Parathyroid adenoma (tissue), 2 donors: ENCODE results near the gene RACGAP1.

ENCODE experiments used
- H2AFZ ChIP-seq: fragments of 300-600 bp; sonication (generic); one replicate; pipeline ENCODE4 v1.7.0; 2017; ENCODE audit warnings: antibody characterized with exemption, mild to moderate bottlenecking
- H3K27ac ChIP-seq: fragments of 300-600 bp; sonication (generic); one replicate; pipeline ENCODE4 v1.7.0; 2017
- H3K27me3 ChIP-seq: fragments of 300-600 bp; sonication (generic); one replicate; pipeline ENCODE4 v1.7.0; 2017; ENCODE audit warnings: low read length; ENCODE audit not compliant: control insufficient read depth, insufficient read depth
- H3K36me3 ChIP-seq: fragments of 300-600 bp; sonication (generic); one replicate; pipeline ENCODE4 v1.7.0; 2017; ENCODE audit warnings: low read length; ENCODE audit not compliant: control insufficient read depth, insufficient read depth
- H3K4me1 ChIP-seq: fragments of 300-600 bp; sonication (generic); one replicate; pipeline ENCODE4 v1.7.0; 2017; ENCODE audit warnings: control low read depth
- H3K4me2 ChIP-seq: fragments of 300-600 bp; sonication (generic); one replicate; pipeline ENCODE4 v1.7.0; 2017; ENCODE audit warnings: low read length
- H3K4me3 ChIP-seq: fragments of 300-600 bp; sonication (generic); one replicate; pipeline ENCODE4 v1.7.0; 2017; ENCODE audit warnings: low read depth, low read length
- H3K79me2 ChIP-seq: fragments of 300-600 bp; sonication (generic); one replicate; pipeline ENCODE4 v1.7.0; 2017; ENCODE audit warnings: control low read depth
- H3K9ac ChIP-seq: fragments of 300-600 bp; sonication (generic); one replicate; pipeline ENCODE4 v1.7.0; 2017; ENCODE audit warnings: mild to moderate bottlenecking
- H3K9me3 ChIP-seq: fragments of 300-600 bp; sonication (generic); one replicate; pipeline ENCODE4 v1.7.0; 2017; ENCODE audit warnings: low read length; ENCODE audit not compliant: control insufficient read depth
- CTCF ChIP-seq: fragments of 300-600 bp; sonication (generic); IDR thresholded peaks from one replicate; pipeline ENCODE4 v1.7.0; 2017; ENCODE audit warnings: antibody characterized with exemption, mild to moderate bottlenecking
- donor health status: primary hyperparathyroidism.

RACGAP1 gene

GRCh38 chr12:49952391-49953055 is 72.8 kb downstream of the RACGAP1 start:
- H3K9me3 ChIP-seq: no peaks in the 10 kb centered on the region
- H3K27me3 ChIP-seq: no peaks in the 10 kb centered on the region
- H3K79me2 ChIP-seq: no peaks in the 10 kb centered on the region
- no peak overlapping the region for H3K9ac ChIP-seq
- no peaks in the 10 kb centered on the region for H3K36me3 ChIP-seq
- H3K27ac ChIP-seq: no peak overlapping the region
- no peak overlapping the region for H3K4me3 ChIP-seq
- peaks cover 4% of the 10 kb centered on the region for H3K4me1 ChIP-seq
- no peak overlapping the region for H2AFZ ChIP-seq
- no peak for TF ChIP-seq CTCF
- H3K4me2 ChIP-seq: no peak overlapping the region

GRCh38 chr12:49951411-49952240 is 73.7 kb downstream of the RACGAP1 start:
- Histone ChIP-seq H2AFZ (no peak overlapping the region), H3K79me2 (no peaks in the 10 kb centered on the region), H3K36me3 (no peaks in the 10 kb centered on the region), H3K27me3 (no peaks in the 10 kb centered on the region), H3K9ac (no peak overlapping the region), H3K4me1 (peaks cover 4% of the 10 kb centered on the region), H3K27ac (no peak overlapping the region), H3K9me3 (no peaks in the 10 kb centered on the region), H3K4me3 (no peak overlapping the region), H3K4me2 (no peak overlapping the region)
- no peak for TF ChIP-seq CTCF

GRCh38 chr12:49950273-49951251 is 74.7 kb downstream of the RACGAP1 start, which contains the start of gene AQP2:
AQP2 (plus strand) TSS chr12:49950737; CDS start chr12:49950831, 94 bp downstream.
- Histone ChIP-seq H3K4me2 (no peak within 1 kb of the TSS), H3K4me1 (peaks cover 11% of the 10 kb centered on the region), H3K27ac (no peak within 1 kb of the TSS), H3K27me3 (no peaks in the 10 kb centered on the region), H2AFZ (no peak within 1 kb of the TSS), H3K4me3 (no peak within 1 kb of the TSS), H3K36me3 (no peaks in the 10 kb centered on the region), H3K9me3 (no peaks in the 10 kb centered on the region), H3K79me2 (no peaks in the 10 kb centered on the region), H3K9ac (no peak within 1 kb of the TSS)
- no peak for TF ChIP-seq CTCF

GRCh38 chr12:49949866-49950265 is 75.4 kb downstream of the RACGAP1 start:
- Histone ChIP-seq H2AFZ (no peak overlapping the region), H3K27me3 (no peaks in the 10 kb centered on the region), H3K36me3 (no peaks in the 10 kb centered on the region), H3K79me2 (no peaks in the 10 kb centered on the region), H3K27ac (no peak overlapping the region), H3K4me3 (no peak overlapping the region), H3K4me2 (no peak overlapping the region), H3K4me1 (peaks cover 13% of the 10 kb centered on the region), H3K9me3 (no peaks in the 10 kb centered on the region), H3K9ac (no peak overlapping the region)
- TF ChIP-seq CTCF: no peak
